Measurements from ENCODE around the gene SHROOM3.
"Not testable (repeated sequence)": the region's sequence is repeated elsewhere in the genome, so short reads cannot be mapped to it uniquely, and the experiment has no call there.

The SHROOM3 gene

GRCh38 chr4:76594173-76594572 lies 159.1 kb downstream of the SHROOM3 start:
- DNase-seq (ENCODE audit: low spot score): no peak

GRCh38 chr4:76595435-76595834 lies 160.4 kb downstream of the SHROOM3 start:
- no peak for DNase-seq (ENCODE audit: low spot score)

GRCh38 chr4:76596713-76597112 lies 161.7 kb downstream of the SHROOM3 start:
- DNase-seq (ENCODE audit: low spot score): no peak

GRCh38 chr4:76597423-76597979 lies 162.5 kb downstream of the SHROOM3 start:
- DNase-seq (ENCODE audit: low spot score): no peak

- no peak for DNase-seq (ENCODE audit: low spot score)
These were observed 165.4 kb downstream of the SHROOM3 start for GRCh38 chr4:76600447-76600846.

- DNase-seq (ENCODE audit: low spot score): no peak
These were observed 166.8 kb downstream of the SHROOM3 start for GRCh38 chr4:76601791-76602190.

GRCh38 chr4:76605099-76605563 lies 170.1 kb downstream of the SHROOM3 start:
- DNase-seq (ENCODE audit: low spot score): no peak

- DNase-seq (ENCODE audit: low spot score): no peak
These were observed 171.7 kb downstream of the SHROOM3 start for GRCh38 chr4:76606645-76607265.

GRCh38 chr4:76607266-76607799 lies 172.3 kb downstream of the SHROOM3 start:
- no peak for DNase-seq (ENCODE audit: low spot score)

- no peak for DNase-seq (ENCODE audit: low spot score)
These were observed 172.8 kb downstream of the SHROOM3 start for GRCh38 chr4:76607846-76608245.

GRCh38 chr4:76608549-76608948 lies 173.5 kb downstream of the SHROOM3 start:
- not testable (repeated sequence) for DNase-seq (ENCODE audit: low spot score)

- DNase-seq (ENCODE audit: low spot score): peak; percentile 24
These were observed 175.9 kb downstream of the SHROOM3 start for GRCh38 chr4:76610751-76611547.

- DNase-seq (ENCODE audit: low spot score): peak; percentile 18
These were observed 176.7 kb downstream of the SHROOM3 start for GRCh38 chr4:76611616-76612207.

- no peak for DNase-seq (ENCODE audit: low spot score)
These were observed 179.6 kb downstream of the SHROOM3 start for GRCh38 chr4:76614589-76614988.

GRCh38 chr4:76615999-76616398 lies 181.0 kb downstream of the SHROOM3 start:
- DNase-seq (ENCODE audit: low spot score): no peak

- DNase-seq (ENCODE audit: low spot score): no peak
These were observed 181.5 kb downstream of the SHROOM3 start for GRCh38 chr4:76616526-76616925.

- no peak for DNase-seq (ENCODE audit: low spot score)
These were observed 185.9 kb downstream of the SHROOM3 start for GRCh38 chr4:76620723-76621468.

GRCh38 chr4:76622126-76622525 lies 187.1 kb downstream of the SHROOM3 start:
- no peak for DNase-seq (ENCODE audit: low spot score)

GRCh38 chr4:76622717-76623116 lies 187.7 kb downstream of the SHROOM3 start:
- no peak for DNase-seq (ENCODE audit: low spot score)

GRCh38 chr4:76623217-76624045 lies 188.4 kb downstream of the SHROOM3 start:
- DNase-seq (ENCODE audit: low spot score): no peak

GRCh38 chr4:76624241-76624681 lies 189.2 kb downstream of the SHROOM3 start:
- peak; percentile 81 for DNase-seq (ENCODE audit: low spot score)
